ENCODE data around the gene PLEKHG3. TPM values are rescaled to one million over a fixed set of nuclear protein-coding genes. Genes with fewer than 3 reads are reported as not detected.
"Not testable (repeated sequence)": the region's sequence is repeated elsewhere in the genome, so short reads cannot be mapped to it uniquely, and the experiment has no call there.

The PLEKHG3 gene
- total RNA-seq (2014; rRNA removed; shearing (Covaris generic)): 34.6 and 79.5 TPM in 2 replicates

DNA sequence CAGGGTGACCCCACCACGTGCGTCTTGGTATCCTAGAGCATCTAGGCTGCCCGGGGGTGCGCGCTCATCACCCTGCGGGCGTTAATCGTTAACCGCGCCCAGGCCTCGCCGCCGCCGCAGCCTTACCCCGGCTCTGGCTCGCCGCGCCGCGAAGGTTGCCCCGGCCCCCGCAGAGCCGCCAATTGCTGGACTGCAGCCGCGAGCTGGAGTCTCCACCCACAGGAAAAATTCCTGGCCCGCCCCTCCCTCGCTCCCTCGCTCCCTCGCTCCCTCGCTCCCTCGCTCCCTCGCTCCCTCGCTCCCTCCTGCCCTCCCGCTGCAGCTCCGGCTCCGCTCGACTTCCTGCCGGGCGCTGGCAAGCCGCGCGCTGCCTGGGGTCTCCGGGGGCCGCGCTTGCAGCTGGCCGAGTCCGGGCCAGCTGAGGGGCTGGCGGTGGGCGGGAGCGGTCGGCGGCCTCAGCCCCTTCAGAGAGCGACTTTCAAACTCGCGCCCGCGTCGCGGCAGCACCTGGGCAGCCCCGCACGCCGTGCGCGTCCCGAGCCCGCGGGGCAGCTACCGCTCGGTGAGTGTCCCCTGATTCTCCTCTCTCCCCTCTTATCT lies at the start of gene PLEKHG3:
TSS of gene PLEKHG3 (plus strand) at position 282 of the 600 bp plus-strand sequence. CDS start 23,208 bp downstream, outside the sequence.
- H3K9me3 ChIP-seq (replicated peaks): no peaks in the 10 kb centered on the region
- H3K27ac ChIP-seq: peak within 1 kb of the TSS; percentile 57
- H3K27me3 ChIP-seq (replicated peaks): no peaks in the 10 kb centered on the region
- peak; percentile 75 to 87 for DNase-seq (ENCODE audit: low read depth in 1 of 2, low spot score in 2 of 2)
- peak within 1 kb of the TSS; percentile 82 for H3K4me3 ChIP-seq
- peaks cover 50% of the 10 kb centered on the region for H3K4me1 ChIP-seq (replicated peaks)
- H3K36me3 ChIP-seq: peaks cover 18% of the 10 kb centered on the region

DNA sequence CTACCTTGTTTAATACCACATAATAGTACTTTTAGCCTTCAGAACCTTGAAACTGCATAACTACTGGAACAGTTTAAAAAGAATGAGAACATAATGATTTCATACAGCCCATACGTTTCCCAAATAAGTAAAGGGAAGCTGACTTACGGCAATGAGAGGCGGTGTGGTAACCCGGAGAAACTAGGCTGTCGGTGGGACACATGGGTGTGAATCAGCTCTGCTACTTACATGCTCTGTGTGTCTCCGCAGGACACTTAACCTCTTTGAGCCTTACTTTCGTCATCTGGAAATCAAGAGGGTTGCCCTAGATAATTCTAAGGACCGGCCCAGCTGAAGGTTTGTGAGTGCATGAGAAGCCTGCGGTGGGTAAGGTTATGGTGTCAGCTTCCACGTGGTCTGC lies 49.3 kb upstream of the PLEKHG3 start:
- peaks cover 15% of the 10 kb centered on the region for H3K4me1 ChIP-seq (replicated peaks)

DNA sequence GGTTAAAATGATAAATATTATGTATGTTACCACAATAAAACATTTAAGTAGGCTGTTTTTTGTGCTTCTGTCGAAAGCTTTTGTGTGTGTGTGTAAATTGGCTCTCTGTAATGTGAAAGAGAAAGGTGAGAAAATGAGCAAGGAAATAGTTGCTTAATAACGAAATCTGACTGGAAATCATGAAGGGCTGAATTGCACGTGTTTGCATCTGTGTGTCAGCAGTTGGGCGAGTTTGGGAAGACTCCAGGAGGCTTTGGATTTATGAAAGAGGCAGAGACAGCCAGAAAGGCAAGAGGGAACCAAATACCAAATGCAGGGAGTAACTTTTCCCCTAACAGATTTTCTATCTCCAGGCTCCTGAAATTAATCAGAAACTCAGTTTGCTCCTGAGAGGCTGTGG lies 47.2 kb upstream of the PLEKHG3 start:
- no peaks in the 10 kb centered on the region for H3K27me3 ChIP-seq (replicated peaks)
- H3K36me3 ChIP-seq: no peaks in the 10 kb centered on the region
- no peak for DNase-seq (ENCODE audit: low read depth in 1 of 2, low spot score in 2 of 2)
- H3K9me3 ChIP-seq (replicated peaks): no peaks in the 10 kb centered on the region
- H3K4me3 ChIP-seq: no peak overlapping the region
- peaks cover 20% of the 10 kb centered on the region for H3K4me1 ChIP-seq (replicated peaks)
- H3K27ac ChIP-seq: no peak overlapping the region

More for the DNA sequence above, 49.3 kb upstream of the PLEKHG3 start:
- H3K27me3 ChIP-seq (replicated peaks): no peaks in the 10 kb centered on the region
- H3K36me3 ChIP-seq: no peaks in the 10 kb centered on the region
- no peaks in the 10 kb centered on the region for H3K9me3 ChIP-seq (replicated peaks)
- no peak overlapping the region for H3K4me3 ChIP-seq
- no peak for DNase-seq (ENCODE audit: low read depth in 1 of 2, low spot score in 2 of 2)
- peak overlapping the region; percentile 39 for H3K27ac ChIP-seq

GRCh38 chr14:64658201-64658600 lies 46.0 kb upstream of the PLEKHG3 start:
- Histone ChIP-seq H3K9me3 (replicated peaks) (no peaks in the 10 kb centered on the region), H3K4me1 (replicated peaks) (peaks cover 20% of the 10 kb centered on the region)
- DNase-seq (ENCODE audit: low read depth in 1 of 2, low spot score in 2 of 2): no peak

GRCh38 chr14:64658700-64659264 lies 45.4 kb upstream of the PLEKHG3 start:
- not testable (repeated sequence) for H3K27me3 ChIP-seq (replicated peaks); H3K9me3 ChIP-seq (replicated peaks); H3K4me3 ChIP-seq; DNase-seq (ENCODE audit: low read depth in 1 of 2, low spot score in 2 of 2); H3K27ac ChIP-seq; H3K36me3 ChIP-seq
- H3K4me1 ChIP-seq (replicated peaks): peaks cover 17% of the 10 kb centered on the region

More at GRCh38 chr14:64658201-64658600, 46.0 kb upstream of the PLEKHG3 start:
- Histone ChIP-seq H3K27me3 (replicated peaks) (no peaks in the 10 kb centered on the region), H3K36me3 (no peaks in the 10 kb centered on the region), H3K4me3 (no peak overlapping the region), H3K27ac (no peak overlapping the region)

DNA sequence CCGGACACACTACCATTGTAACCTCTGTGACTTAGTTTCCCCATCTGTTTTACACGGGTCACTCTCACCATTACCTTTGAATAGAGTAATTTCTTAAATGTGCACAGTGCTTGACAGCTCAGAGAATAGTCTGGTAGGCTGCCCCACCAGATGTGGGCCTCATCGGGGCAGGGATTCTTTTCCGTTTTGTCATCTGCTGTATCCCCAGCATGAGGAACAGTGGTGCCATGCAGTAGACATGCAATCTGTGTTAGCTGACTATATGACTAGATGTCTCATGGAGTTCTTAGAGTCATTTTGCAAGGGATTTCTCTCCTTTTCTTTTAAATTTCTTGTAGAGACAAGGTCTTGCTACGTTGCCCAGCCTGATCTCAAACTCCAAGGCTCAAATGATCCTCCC lies 44.9 kb upstream of the PLEKHG3 start:
- H3K36me3 ChIP-seq: no peaks in the 10 kb centered on the region
- H3K4me1 ChIP-seq (replicated peaks): peaks cover 12% of the 10 kb centered on the region
- H3K27ac ChIP-seq: no peak overlapping the region
- no peak for DNase-seq (ENCODE audit: low read depth in 1 of 2, low spot score in 2 of 2)
- no peak overlapping the region for H3K4me3 ChIP-seq
- H3K27me3 ChIP-seq (replicated peaks): no peaks in the 10 kb centered on the region
- no peaks in the 10 kb centered on the region for H3K9me3 ChIP-seq (replicated peaks)

GRCh38 chr14:64663174-64663573 lies 41.0 kb upstream of the PLEKHG3 start:
- Histone ChIP-seq H3K36me3 (no peaks in the 10 kb centered on the region), H3K27ac (no peak overlapping the region), H3K4me1 (replicated peaks) (peaks cover 6% of the 10 kb centered on the region), H3K27me3 (replicated peaks) (no peaks in the 10 kb centered on the region), H3K4me3 (no peak overlapping the region), H3K9me3 (replicated peaks) (no peaks in the 10 kb centered on the region)
- peak in 1 of 2 experiments; percentile 20 for DNase-seq (ENCODE audit: low read depth in 1 of 2, low spot score in 2 of 2)

DNA sequence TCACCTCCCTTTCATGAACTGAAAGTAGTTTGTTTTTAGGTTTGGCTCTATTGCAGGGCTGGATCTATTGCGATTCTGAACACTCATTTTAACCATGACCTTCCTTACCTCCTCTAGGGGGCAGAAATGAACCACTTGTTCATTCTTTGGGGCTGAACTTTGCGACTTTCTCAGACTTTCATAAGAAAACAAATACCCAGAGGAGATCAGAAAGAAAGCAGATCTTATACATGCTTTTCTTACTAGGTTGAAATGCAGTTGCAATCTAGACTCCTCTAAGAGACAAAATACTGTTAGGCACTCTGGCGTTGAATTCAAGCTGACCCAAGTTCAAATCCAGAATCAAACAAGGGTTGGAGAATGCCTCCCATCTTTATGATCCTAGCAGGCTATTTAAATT lies 32.6 kb upstream of the PLEKHG3 start:
- DNase-seq (ENCODE audit: low read depth in 1 of 2, low spot score in 2 of 2): peak in 1 of 2 experiments; percentile 52
- H3K27me3 ChIP-seq (replicated peaks): no peaks in the 10 kb centered on the region
- no peak overlapping the region; the same call in 1 of the 2 replicates for H3K27ac ChIP-seq
- H3K4me1 ChIP-seq (replicated peaks): peaks cover 12% of the 10 kb centered on the region
- H3K9me3 ChIP-seq (replicated peaks): no peaks in the 10 kb centered on the region
- H3K4me3 ChIP-seq: no peak overlapping the region
- H3K36me3 ChIP-seq: no peaks in the 10 kb centered on the region

DNA sequence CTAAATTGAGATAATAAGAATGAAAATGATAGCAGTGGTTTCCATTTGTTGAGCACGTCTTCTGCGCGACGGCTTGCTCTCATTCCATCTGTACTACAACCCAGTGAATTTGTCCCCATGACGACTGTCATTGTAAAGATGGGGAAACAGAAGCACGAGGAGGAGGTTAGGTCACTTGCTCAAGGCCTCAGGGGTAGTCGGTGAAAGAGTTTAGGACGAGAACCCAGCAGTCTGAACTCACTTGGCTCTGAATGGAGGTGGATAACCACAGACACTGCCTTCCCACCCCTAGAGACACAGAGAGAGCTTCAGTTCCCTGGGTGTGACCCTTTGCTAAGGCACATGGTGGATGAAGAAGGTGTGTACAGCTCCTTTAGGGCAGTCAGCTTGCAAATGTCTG lies 30.9 kb upstream of the PLEKHG3 start:
- no peaks in the 10 kb centered on the region for H3K27me3 ChIP-seq (replicated peaks)
- H3K27ac ChIP-seq: no peak overlapping the region
- peaks cover 12% of the 10 kb centered on the region for H3K4me1 ChIP-seq (replicated peaks)
- DNase-seq (ENCODE audit: low read depth in 1 of 2, low spot score in 2 of 2): no peak
- H3K36me3 ChIP-seq: no peaks in the 10 kb centered on the region
- no peak overlapping the region for H3K4me3 ChIP-seq
- H3K9me3 ChIP-seq (replicated peaks): no peaks in the 10 kb centered on the region

GRCh38 chr14:64673748-64674147 lies 30.5 kb upstream of the PLEKHG3 start:
- peak in 1 of 2 experiments; percentile 39 for DNase-seq (ENCODE audit: low read depth in 1 of 2, low spot score in 2 of 2)
- no peaks in the 10 kb centered on the region for H3K9me3 ChIP-seq (replicated peaks)
- no peak overlapping the region for H3K27ac ChIP-seq
- H3K4me1 ChIP-seq (replicated peaks): peaks cover 12% of the 10 kb centered on the region
- no peaks in the 10 kb centered on the region for H3K36me3 ChIP-seq
- H3K4me3 ChIP-seq: no peak overlapping the region
- no peaks in the 10 kb centered on the region for H3K27me3 ChIP-seq (replicated peaks)

DNA sequence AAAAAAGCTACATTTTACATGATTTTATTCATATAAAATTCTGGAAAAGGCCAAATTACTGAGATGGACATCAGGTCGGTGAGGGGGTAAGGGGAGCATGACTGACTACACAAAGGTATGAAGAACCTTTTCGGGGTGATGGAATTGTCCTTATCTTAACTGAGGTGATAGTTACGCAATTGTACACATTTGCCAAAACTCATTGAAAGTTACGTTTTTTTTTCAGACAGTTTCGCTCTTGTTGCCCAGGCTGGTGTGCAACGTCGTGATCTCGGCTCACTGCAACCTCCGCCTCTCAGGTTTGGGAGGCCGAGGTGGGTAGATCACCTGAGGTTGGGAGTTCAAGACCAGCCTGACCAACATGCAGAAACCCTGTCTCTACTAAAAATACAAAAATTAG lies 29.4 kb upstream of the PLEKHG3 start:
- no peaks in the 10 kb centered on the region for H3K27me3 ChIP-seq (replicated peaks)
- H3K9me3 ChIP-seq (replicated peaks): no peaks in the 10 kb centered on the region
- peaks cover 12% of the 10 kb centered on the region for H3K4me1 ChIP-seq (replicated peaks)
- no peak overlapping the region for H3K4me3 ChIP-seq
- no peak for DNase-seq (ENCODE audit: low read depth in 1 of 2, low spot score in 2 of 2)
- H3K27ac ChIP-seq: no peak overlapping the region
- no peaks in the 10 kb centered on the region for H3K36me3 ChIP-seq

DNA sequence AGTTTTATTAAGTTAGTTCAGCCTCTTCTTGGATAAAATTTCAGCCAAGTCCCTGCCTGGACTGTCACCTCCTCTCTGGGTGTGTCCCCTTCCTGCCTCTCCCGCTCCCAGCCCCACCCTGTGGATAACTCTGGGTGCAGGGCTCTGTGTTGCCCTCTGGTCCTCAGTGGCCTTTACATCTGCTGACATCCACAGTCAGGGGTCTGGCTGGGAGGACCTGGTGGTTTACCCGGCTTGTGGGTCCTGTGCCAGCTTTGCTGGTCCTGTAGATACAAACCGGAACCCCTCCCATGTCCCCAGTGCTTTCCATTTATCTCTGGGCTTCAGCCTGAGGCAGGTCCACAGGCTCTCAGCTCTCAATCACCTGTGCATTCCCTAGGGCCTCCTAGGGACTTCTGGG lies 28.9 kb upstream of the PLEKHG3 start:
- H3K4me1 ChIP-seq (replicated peaks): peaks cover 12% of the 10 kb centered on the region
- H3K27me3 ChIP-seq (replicated peaks): no peaks in the 10 kb centered on the region
- DNase-seq (ENCODE audit: low read depth in 1 of 2, low spot score in 2 of 2): no peak
- no peak overlapping the region for H3K4me3 ChIP-seq
- no peak overlapping the region for H3K27ac ChIP-seq
- no peaks in the 10 kb centered on the region for H3K36me3 ChIP-seq
- no peaks in the 10 kb centered on the region for H3K9me3 ChIP-seq (replicated peaks)

DNA sequence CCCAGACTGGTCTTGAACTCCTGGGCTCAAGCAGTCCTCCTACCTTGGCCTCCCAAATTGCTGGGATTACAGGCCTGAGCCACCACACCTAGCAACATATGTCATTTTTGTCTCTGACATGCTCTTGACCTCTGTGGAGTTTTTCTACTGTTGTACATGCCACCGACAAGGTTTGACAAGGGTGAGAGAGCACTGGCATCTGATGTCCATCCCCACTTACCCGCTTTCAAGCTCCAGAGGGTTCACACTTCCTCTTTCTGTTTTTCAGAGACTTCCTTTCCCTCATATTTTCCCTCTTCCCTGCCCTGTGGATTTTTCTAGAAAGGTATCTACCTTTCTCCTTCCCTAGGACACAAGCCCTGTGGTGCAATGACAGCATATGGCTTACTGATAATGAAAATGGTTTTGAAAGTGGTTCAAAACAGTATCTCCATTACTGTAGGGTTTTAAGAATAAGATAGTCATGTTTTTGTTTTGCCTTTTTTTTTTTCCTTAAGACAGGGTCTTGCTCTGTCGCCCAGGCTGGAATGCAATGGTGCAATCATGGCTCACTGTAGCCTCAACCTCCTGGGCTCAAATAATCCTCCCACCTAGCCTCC lies 27.7 kb upstream of the PLEKHG3 start:
- Histone ChIP-seq H3K4me1 (replicated peaks) (peaks cover 12% of the 10 kb centered on the region), H3K27ac (no peak overlapping the region), H3K9me3 (replicated peaks) (no peaks in the 10 kb centered on the region), H3K4me3 (no peak overlapping the region), H3K27me3 (replicated peaks) (no peaks in the 10 kb centered on the region), H3K36me3 (no peaks in the 10 kb centered on the region)
- DNase-seq (ENCODE audit: low read depth in 1 of 2, low spot score in 2 of 2): no peak

DNA sequence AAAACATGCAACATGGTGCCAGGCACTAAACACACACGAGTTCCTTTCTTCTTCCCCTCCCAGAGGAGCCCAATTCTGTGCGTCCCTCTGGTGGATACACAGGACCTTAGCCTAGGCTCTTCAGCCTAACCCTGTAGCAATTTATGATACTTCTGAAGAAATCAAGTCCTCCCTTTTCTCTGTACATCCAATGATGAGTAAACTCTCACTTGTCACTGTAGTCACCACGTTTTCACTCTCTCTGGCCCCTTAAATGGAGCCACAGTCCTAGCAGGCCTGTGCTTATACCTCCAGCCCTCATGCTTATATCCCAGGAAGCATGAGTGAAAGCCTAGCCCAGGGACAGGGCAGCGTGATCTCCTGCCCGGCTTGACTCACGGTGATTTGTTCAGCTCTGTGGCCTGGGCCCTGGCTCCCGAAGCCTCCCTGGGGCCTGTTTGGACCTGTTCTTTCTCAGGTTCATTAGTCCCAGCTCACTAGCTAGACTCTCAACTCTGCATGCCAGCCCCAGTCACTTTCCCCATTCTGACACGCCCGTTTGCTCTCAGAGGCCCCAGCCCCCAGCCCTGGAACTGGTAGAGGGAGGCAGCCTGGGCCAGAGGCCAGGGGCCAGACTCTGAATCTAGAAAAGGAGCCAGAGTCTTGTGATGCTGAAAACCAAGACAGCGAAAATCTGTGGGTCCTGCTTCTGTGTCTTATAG lies 24.1 kb upstream of the PLEKHG3 start:
- Histone ChIP-seq H3K9me3 (replicated peaks) (no peaks in the 10 kb centered on the region), H3K27ac (no peak overlapping the region), H3K4me3 (no peak overlapping the region), H3K27me3 (replicated peaks) (no peaks in the 10 kb centered on the region), H3K36me3 (no peaks in the 10 kb centered on the region), H3K4me1 (replicated peaks) (peaks cover 11% of the 10 kb centered on the region)
- DNase-seq (ENCODE audit: low read depth in 1 of 2, low spot score in 2 of 2): no peak
